ENCODE data around the gene EPB42.

The EPB42 gene

DNA sequence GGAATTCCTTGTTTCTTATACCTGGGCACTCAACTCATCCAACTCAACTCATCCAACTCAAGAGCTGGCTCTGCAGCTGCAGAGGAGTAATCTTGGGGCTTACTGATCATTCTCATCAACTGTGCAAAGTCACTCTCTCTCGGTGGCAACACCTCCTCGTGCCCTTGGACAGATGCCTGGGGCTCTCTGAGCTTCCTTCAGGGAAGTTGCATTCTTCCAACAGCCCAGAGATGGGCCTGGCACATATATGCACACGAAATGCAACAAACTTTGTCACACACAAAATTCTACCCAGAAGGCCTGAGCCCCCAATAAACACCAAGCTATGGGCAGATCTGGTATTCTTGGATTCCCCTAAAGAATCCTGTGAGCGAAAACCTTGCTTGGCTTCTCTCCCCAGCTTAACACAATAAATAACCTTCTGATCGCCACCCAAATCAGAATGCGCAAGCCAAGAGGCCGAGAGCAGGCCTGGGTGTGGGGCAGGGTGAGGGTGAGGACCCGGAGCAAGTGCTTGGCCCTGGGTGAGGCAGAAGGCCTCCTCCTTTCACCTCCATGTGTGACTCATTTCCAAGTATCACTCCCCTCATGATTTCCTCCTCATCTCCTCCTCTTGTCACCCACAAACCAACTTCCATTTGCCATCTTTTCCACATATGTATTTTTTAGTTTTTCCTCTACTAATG, 30.5 kb upstream of the EPB42 start:
- Histone ChIP-seq H3K4me3 (ENCODE audit: low read depth, low read length) (no peak overlapping the region), H3K36me3 (ENCODE audit: control insufficient read depth in 2 of 2, insufficient read depth in 1 of 2, low read length in 2 of 2) (no peaks in the 10 kb centered on the region), H3K9me3 (ENCODE audit: control insufficient read depth, insufficient read depth, low read depth, low read length) (no peaks in the 10 kb centered on the region), H3K4me1 (ENCODE audit: control insufficient read depth, insufficient read depth, low read length) (no peaks in the 10 kb centered on the region), H3K27ac (ENCODE audit: extremely low read depth, low read depth, low read length) (no peak overlapping the region)
- ChIA-PET POLR2A (no interaction called here), CTCF (interaction anchor here (1.3 to 1.8 kb wide), 2 partner anchors 26 to 47 kb away, joined by 3 to 4 read pairs; no protein-coding TSS in a partner anchor)
- TF ChIP-seq ZNF777 (tag by site-specific recombination; IDR thresholded peaks at IDR 0.05; ENCODE audit: borderline replicate concordance) (no peak), ZXDB (tag by site-specific recombination; IDR thresholded peaks at IDR 0.05) (no peak)
- TF ChIP-seq, protein P1, sequence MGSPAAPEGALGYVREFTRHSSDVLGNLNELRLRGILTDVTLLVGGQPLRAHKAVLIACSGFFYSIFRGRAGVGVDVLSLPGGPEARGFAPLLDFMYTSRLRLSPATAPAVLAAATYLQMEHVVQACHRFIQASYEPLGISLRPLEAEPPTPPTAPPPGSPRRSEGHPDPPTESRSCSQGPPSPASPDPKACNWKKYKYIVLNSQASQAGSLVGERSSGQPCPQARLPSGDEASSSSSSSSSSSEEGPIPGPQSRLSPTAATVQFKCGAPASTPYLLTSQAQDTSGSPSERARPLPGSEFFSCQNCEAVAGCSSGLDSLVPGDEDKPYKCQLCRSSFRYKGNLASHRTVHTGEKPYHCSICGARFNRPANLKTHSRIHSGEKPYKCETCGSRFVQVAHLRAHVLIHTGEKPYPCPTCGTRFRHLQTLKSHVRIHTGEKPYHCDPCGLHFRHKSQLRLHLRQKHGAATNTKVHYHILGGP (tag by site-specific recombination; IDR thresholded peaks at IDR 0.05), result no peak

DNA sequence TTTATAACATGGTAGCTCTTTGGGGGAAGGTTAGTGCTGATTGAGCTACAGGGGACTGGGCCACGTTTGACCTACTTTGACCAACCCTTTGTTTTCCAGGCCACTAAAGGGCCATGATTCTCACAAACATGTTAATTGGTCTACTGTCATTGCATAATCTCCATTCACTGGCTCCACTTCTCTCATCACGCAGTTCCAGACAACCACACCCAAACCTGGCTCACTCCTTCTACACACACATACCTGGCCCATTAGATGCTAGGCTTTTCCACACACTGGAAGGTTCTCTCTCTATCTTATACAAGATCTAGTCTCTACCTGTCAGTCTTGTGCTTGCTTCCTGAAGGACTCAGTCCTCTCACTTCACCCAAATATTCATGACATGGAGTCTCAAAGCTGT, 30.0 kb upstream of the EPB42 start:
- H3K9me3 ChIP-seq (ENCODE audit: control insufficient read depth, insufficient read depth, low read depth, low read length), result no peaks in the 10 kb centered on the region
- H3K27ac ChIP-seq (ENCODE audit: extremely low read depth, low read depth, low read length), result no peak overlapping the region
- H3K36me3 ChIP-seq (ENCODE audit: control insufficient read depth in 2 of 2, insufficient read depth in 1 of 2, low read length in 2 of 2), result no peaks in the 10 kb centered on the region
- ChIA-PET POLR2A (no interaction called here), CTCF (interaction anchor here (1.3 to 1.8 kb wide), 2 partner anchors 25 to 46 kb away, joined by 3 to 4 read pairs; no protein-coding TSS in a partner anchor)
- TF ChIP-seq ZNF571 (tag by site-specific recombination; IDR thresholded peaks at IDR 0.05), result no peak
- TF ChIP-seq, protein P2, sequence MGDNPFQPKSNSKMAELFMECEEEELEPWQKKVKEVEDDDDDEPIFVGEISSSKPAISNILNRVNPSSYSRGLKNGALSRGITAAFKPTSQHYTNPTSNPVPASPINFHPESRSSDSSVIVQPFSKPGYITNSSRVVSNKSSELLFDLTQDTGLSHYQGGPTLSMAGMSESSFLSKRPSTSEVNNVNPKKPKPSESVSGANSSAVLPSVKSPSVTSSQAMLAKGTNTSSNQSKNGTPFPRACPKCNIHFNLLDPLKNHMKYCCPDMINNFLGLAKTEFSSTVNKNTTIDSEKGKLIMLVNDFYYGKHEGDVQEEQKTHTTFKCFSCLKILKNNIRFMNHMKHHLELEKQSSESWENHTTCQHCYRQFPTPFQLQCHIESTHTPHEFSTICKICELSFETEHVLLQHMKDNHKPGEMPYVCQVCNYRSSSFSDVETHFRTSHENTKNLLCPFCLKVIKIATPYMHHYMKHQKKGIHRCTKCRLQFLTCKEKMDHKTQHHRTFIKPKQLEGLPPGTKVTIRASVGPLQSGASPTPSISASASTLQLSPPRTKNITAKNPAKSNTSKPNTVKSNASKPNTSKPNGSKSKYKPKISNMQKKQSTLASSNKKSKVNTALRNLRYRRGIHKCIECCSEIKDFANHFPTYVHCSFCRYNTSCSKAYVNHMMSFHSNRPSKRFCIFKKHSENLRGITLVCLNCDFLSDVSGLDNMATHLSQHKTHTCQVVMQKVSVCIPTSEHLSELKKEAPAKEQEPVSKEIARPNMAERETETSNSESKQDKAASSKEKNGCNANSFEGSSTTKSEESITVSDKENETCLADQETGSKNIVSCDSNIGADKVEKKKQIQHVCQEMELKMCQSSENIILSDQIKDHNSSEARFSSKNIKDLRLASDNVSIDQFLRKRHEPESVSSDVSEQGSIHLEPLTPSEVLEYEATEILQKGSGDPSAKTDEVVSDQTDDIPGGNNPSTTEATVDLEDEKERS (tag by site-specific recombination; IDR thresholded peaks at IDR 0.05), result no peak
- no peak for TF ChIP-seq ZNF707 (tag by site-specific recombination; IDR thresholded peaks at IDR 0.05)
- no peak for TF ChIP-seq SP3 (tag by site-specific recombination; IDR thresholded peaks at IDR 0.05)
- no peak for TF ChIP-seq ZNF335 (tag by site-specific recombination; conservative IDR thresholded peaks at IDR 0.05)
- TF ChIP-seq SETDB1 (IDR thresholded peaks at IDR 0.05; ENCODE audit: insufficient read length, low read length), result no peak
- no peak for TF ChIP-seq ZNF658 (tag by site-specific recombination; IDR thresholded peaks at IDR 0.05)
- no peak for TF ChIP-seq ZNF549 (tag by site-specific recombination; IDR thresholded peaks at IDR 0.05)
- no peak for TF ChIP-seq ZNF133 (tag by site-specific recombination; IDR thresholded peaks at IDR 0.05)
- TF ChIP-seq ZNF837 (tag by site-specific recombination; IDR thresholded peaks at IDR 0.05), result no peak
- TF ChIP-seq, protein P3, sequence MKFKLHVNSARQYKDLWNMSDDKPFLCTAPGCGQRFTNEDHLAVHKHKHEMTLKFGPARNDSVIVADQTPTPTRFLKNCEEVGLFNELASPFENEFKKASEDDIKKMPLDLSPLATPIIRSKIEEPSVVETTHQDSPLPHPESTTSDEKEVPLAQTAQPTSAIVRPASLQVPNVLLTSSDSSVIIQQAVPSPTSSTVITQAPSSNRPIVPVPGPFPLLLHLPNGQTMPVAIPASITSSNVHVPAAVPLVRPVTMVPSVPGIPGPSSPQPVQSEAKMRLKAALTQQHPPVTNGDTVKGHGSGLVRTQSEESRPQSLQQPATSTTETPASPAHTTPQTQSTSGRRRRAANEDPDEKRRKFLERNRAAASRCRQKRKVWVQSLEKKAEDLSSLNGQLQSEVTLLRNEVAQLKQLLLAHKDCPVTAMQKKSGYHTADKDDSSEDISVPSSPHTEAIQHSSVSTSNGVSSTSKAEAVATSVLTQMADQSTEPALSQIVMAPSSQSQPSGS (tag by site-specific recombination; IDR thresholded peaks at IDR 0.05; ENCODE audit: low read depth), result no peak
- TF ChIP-seq EGR2 (tag by site-specific recombination; IDR thresholded peaks at IDR 0.05; ENCODE audit: low read depth), result no peak
- TF ChIP-seq ZNF19 (tag by site-specific recombination; IDR thresholded peaks at IDR 0.05; ENCODE audit: low read depth), result no peak
- H3K4me1 ChIP-seq (ENCODE audit: control insufficient read depth, insufficient read depth, low read length), result no peaks in the 10 kb centered on the region
- H3K4me3 ChIP-seq (ENCODE audit: low read depth, low read length), result no peak overlapping the region
